Fibroblast of lung (primary cell): ENCODE data around the gene ADAM15. TPM values are rescaled to one million over a fixed set of nuclear protein-coding genes. Genes with fewer than 3 reads are reported as not detected.

Experiments
- DNase-seq, 2 donors: peaks; one replicate each; pipeline versions ENCODE4 v3.0.0 to v3.0.0-alpha.2; 2010; ENCODE audit warnings: low read depth in 2 of 2
- H2AFZ ChIP-seq: 2 replicates; pipeline ENCODE4 v1.5.1; 2012; ENCODE audit warnings: low read length, control low read depth, inconsistent platforms
- H3K27ac ChIP-seq: 2 replicates; pipeline ENCODE4 v1.5.1; 2011; ENCODE audit warnings: low read length, control low read depth; ENCODE audit not compliant: insufficient read depth
- H3K27me3 ChIP-seq: 2 replicates; pipeline ENCODE4 v1.5.1; 2011; ENCODE audit warnings: mild to moderate bottlenecking, low read length; ENCODE audit not compliant: control insufficient read depth, insufficient read depth
- H3K36me3 ChIP-seq: 2 replicates; pipeline ENCODE4 v1.5.1; 2011; ENCODE audit warnings: low read length; ENCODE audit not compliant: control insufficient read depth, insufficient read depth
- H3K4me1 ChIP-seq: 2 replicates; pipeline ENCODE4 v1.5.1; 2011; ENCODE audit warnings: low read length; ENCODE audit not compliant: control insufficient read depth, insufficient read depth; ENCODE audit errors: extremely low read depth
- H3K4me2 ChIP-seq: 2 replicates; pipeline ENCODE4 v1.5.1; 2011; ENCODE audit warnings: low read length, control low read depth; ENCODE audit not compliant: insufficient read depth; ENCODE audit errors: extremely low read depth
- H3K4me3 ChIP-seq, 4 experiments: fragments of 200-600 bp in 1 of 4; sonication (generic) in 1 of 4; replicated peaks in 1 of 4; 2 replicates each; pipeline ENCODE4 v1.5.1; 2011 to 2016; ENCODE audit warnings: low read length in 4 of 4, low read depth in 3 of 4, mild to moderate bottlenecking in 3 of 4, control low read depth in 2 of 4, inconsistent platforms in 1 of 4, mixed read lengths in 1 of 4; ENCODE audit not compliant: insufficient read depth in 1 of 4; ENCODE audit errors: control extremely low read depth in 1 of 4
- H3K79me2 ChIP-seq: 2 replicates; pipeline ENCODE4 v1.5.1; 2012; ENCODE audit warnings: mild to moderate bottlenecking, low read length, inconsistent platforms; ENCODE audit not compliant: control insufficient read depth, insufficient read depth
- H3K9ac ChIP-seq: 2 replicates; pipeline ENCODE4 v1.5.1; 2011; ENCODE audit warnings: mild to moderate bottlenecking, low read length, control low read depth; ENCODE audit not compliant: insufficient read depth
- H3K9me3 ChIP-seq: 2 replicates; pipeline ENCODE4 v1.5.1; 2012; ENCODE audit warnings: low read depth, low read length; ENCODE audit not compliant: control insufficient read depth, insufficient read depth
- H4K20me1 ChIP-seq: 2 replicates; pipeline ENCODE4 v1.5.1; 2011; ENCODE audit warnings: low read length; ENCODE audit not compliant: control insufficient read depth, insufficient read depth; ENCODE audit errors: extremely low read depth
- EZH2 ChIP-seq: IDR thresholded peaks from 2 replicates; pipeline ENCODE4 v1.5.1; 2012; ENCODE audit warnings: low read length, control low read depth, mild to moderate bottlenecking; ENCODE audit errors: missing control alignments
- polyA minus RNA-seq: library from RNA; depleted of rRNA, polyadenylated mRNA; stranded (reverse); fragments of >200 nt; gene quantifications from 2 replicates; pipeline ENCODE4 v1.2.3, GENCODE V29; 2011; ENCODE audit warnings: low replicate concordance
- polyA plus RNA-seq, 2 donors: library from polyadenylated mRNA; depleted of rRNA in 1 of 2; stranded (reverse) in 1 of 2; unstranded in 1 of 2; fragments of >200 nt; gene quantifications; 2 replicates each; pipeline ENCODE4 v1.2.1, GENCODE V29; 2011 to 2012; ENCODE audit warnings: missing spikeins in 1 of 2
- total RNA-seq: library from RNA; depleted of rRNA; stranded (reverse); fragments of >200 nt; gene quantifications from 2 replicates; pipeline ENCODE4 v1.2.1, GENCODE V29; 2014
- TF ChIP-seq, protein P1 (sequence below), 2 donors: IDR thresholded peaks in 1 of 2; conservative IDR thresholded peaks in 1 of 2; 1 replicate in 1 of 2; 2 replicates in 1 of 2; pipeline ENCODE4 v1.5.1; 2011 to 2012; ENCODE audit warnings: low read length in 2 of 2, control low read depth in 1 of 2, inconsistent platforms in 1 of 2, low read depth in 1 of 2, mild to moderate bottlenecking in 1 of 2

The ADAM15 gene, protein sequence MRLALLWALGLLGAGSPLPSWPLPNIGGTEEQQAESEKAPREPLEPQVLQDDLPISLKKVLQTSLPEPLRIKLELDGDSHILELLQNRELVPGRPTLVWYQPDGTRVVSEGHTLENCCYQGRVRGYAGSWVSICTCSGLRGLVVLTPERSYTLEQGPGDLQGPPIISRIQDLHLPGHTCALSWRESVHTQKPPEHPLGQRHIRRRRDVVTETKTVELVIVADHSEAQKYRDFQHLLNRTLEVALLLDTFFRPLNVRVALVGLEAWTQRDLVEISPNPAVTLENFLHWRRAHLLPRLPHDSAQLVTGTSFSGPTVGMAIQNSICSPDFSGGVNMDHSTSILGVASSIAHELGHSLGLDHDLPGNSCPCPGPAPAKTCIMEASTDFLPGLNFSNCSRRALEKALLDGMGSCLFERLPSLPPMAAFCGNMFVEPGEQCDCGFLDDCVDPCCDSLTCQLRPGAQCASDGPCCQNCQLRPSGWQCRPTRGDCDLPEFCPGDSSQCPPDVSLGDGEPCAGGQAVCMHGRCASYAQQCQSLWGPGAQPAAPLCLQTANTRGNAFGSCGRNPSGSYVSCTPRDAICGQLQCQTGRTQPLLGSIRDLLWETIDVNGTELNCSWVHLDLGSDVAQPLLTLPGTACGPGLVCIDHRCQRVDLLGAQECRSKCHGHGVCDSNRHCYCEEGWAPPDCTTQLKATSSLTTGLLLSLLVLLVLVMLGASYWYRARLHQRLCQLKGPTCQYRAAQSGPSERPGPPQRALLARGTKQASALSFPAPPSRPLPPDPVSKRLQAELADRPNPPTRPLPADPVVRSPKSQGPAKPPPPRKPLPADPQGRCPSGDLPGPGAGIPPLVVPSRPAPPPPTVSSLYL
- total RNA-seq = 49.1 and 58.5 TPM in 2 replicates
- 19.5 and 28.9 TPM in 2 replicates for polyA plus RNA-seq
- polyA plus RNA-seq (2012) = 37.4 and 58.0 TPM in 2 replicates
- polyA minus RNA-seq = 144 and 162 TPM in 2 replicates

DNA sequence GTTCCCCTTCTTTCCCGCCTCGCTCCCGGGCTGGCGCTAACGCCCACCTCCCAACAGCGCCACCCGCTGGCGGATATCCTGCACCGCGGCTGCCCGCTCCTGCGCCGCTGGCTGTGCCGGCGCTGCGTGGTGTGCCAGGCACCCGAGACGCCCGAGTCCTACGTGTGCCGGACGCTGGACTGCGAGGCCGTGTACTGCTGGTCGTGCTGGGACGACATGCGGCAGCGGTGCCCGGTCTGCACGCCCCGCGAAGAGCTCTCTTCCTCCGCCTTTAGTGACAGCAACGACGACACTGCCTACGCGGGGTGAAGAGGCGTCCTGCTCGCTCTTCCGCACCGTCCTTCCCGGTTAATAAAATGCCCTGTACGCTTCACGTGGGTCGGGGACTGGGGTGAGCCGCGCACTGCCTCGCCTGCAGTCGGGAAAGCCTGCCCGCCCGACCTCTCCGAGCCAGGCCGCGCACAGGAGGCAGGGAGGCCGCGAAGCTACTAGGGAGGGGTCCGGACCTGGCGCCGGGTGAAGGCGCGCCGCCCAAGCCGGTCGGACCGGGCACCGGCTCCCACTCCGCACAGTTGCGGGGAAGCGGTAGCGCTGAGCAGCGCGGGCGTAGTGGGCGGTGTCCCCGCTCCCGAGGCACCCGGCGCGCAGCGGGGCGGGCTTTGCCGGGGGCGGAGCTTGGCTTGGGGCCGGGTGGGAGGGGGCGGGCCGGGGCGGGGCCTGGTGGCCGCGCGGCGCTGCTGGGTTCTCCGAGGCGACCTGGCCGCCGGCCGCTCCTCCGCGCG, at the start of gene ADAM15:
ADAM15 (plus strand) TSS at position 757 of the 782 bp plus-strand sequence. CDS start 71 bp downstream, outside the sequence.
- Histone ChIP-seq H2AFZ (peak within 1 kb of the TSS; percentile 92), H3K27ac (peak within 1 kb of the TSS; percentile 56), H3K9ac (peak within 1 kb of the TSS; percentile 65), H3K79me2 (no peaks in the 10 kb centered on the region), H3K9me3 (no peaks in the 10 kb centered on the region), H3K27me3 (no peaks in the 10 kb centered on the region), H3K4me1 (peaks cover 7% of the 10 kb centered on the region), H4K20me1 (no peaks in the 10 kb centered on the region), H3K36me3 (no peaks in the 10 kb centered on the region), H3K4me2 (peak within 1 kb of the TSS; percentile 93), H3K4me3 (peak within 1 kb of the TSS; percentile 72 to 79 (median 76))
- DNase-seq = peak; percentile 56 to 66
- TF ChIP-seq, protein P1, sequence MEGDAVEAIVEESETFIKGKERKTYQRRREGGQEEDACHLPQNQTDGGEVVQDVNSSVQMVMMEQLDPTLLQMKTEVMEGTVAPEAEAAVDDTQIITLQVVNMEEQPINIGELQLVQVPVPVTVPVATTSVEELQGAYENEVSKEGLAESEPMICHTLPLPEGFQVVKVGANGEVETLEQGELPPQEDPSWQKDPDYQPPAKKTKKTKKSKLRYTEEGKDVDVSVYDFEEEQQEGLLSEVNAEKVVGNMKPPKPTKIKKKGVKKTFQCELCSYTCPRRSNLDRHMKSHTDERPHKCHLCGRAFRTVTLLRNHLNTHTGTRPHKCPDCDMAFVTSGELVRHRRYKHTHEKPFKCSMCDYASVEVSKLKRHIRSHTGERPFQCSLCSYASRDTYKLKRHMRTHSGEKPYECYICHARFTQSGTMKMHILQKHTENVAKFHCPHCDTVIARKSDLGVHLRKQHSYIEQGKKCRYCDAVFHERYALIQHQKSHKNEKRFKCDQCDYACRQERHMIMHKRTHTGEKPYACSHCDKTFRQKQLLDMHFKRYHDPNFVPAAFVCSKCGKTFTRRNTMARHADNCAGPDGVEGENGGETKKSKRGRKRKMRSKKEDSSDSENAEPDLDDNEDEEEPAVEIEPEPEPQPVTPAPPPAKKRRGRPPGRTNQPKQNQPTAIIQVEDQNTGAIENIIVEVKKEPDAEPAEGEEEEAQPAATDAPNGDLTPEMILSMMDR (conservative IDR thresholded peaks at IDR 0.05 in 1 of 2, IDR thresholded peaks at IDR 0.05 in 1 of 2; ENCODE audit: low read depth in 1 of 2, low read length in 2 of 2) = peak; percentile 66 to 82
- TF ChIP-seq EZH2 = no peak

DNA sequence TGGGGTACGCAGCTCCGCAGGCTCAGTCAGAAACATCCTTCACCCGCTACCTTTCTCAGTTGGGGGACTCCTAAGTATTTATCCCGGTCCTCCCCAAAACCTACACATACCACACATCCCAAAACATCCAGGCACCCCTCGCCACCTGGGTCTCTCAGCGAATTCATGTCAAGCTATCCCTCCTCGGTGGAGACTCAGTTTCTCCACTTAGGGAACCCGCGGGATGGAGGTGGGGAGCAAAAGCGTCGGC, 49.8 kb upstream of the ADAM15 start:
- Histone ChIP-seq H3K9me3 (no peaks in the 10 kb centered on the region), H4K20me1 (no peaks in the 10 kb centered on the region), H3K4me1 (peaks cover 26% of the 10 kb centered on the region), H3K36me3 (no peaks in the 10 kb centered on the region), H3K27me3 (no peaks in the 10 kb centered on the region), H2AFZ (peak overlapping the region; percentile 26), H3K9ac (peak overlapping the region; percentile 71), H3K79me2 (peaks cover 13% of the 10 kb centered on the region), H3K27ac (peak overlapping the region; percentile 80), H3K4me2 (peak overlapping the region; percentile 91), H3K4me3 (peak overlapping the region; percentile 57 to 86 (median 72))
- no peak for DNase-seq
- no peak for TF ChIP-seq EZH2
- TF ChIP-seq, protein P1 (conservative IDR thresholded peaks at IDR 0.05 in 1 of 2, IDR thresholded peaks at IDR 0.05 in 1 of 2; ENCODE audit: low read depth in 1 of 2, low read length in 2 of 2) = no peak
